ENCODE data around the gene DUSP18.

DNA sequence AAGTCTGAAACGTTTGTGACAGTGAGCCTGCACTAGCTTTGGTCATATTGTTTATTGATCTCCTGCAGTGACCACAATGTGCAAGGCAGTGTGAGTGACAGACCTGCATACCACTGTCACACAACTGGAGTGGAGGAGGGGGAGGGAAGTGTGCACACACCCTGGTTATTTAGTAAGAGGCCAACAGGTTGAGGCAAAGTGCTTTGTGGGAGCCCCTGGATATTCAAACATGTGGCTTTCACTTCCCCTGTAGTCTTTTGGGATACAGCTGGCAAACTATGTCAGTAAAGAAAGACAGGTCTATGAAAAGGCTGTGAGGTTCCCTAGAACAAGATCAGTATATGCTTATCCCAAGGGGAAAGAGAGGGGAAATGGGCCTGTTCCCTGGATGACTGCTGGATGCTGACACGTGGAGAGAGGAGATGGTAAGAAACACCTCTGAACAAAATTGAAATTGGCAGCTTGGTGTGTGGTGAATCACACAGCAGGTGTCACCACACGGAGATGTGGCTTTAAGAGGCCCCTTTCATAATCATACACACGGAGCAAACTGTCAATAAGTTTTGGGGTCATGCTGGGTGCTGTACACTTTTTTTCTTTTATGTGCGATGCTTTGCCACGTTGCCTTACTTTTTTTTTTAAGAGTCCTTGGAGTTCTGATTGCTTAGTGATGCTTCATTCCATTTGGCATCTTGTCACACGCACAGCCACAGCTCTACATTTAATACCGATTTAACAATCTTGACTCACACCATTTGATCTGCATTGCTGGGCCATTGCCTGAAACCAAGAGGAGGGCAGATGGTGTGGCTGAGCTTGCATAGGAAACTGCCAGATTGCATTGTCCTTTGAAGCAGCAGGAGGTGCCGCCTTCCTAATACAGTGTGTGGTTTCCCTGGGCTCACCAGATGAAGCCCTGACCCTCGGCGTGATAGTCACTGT lies 38.3 kb upstream of the DUSP18 start:
- TF ChIP-seq, protein P1, sequence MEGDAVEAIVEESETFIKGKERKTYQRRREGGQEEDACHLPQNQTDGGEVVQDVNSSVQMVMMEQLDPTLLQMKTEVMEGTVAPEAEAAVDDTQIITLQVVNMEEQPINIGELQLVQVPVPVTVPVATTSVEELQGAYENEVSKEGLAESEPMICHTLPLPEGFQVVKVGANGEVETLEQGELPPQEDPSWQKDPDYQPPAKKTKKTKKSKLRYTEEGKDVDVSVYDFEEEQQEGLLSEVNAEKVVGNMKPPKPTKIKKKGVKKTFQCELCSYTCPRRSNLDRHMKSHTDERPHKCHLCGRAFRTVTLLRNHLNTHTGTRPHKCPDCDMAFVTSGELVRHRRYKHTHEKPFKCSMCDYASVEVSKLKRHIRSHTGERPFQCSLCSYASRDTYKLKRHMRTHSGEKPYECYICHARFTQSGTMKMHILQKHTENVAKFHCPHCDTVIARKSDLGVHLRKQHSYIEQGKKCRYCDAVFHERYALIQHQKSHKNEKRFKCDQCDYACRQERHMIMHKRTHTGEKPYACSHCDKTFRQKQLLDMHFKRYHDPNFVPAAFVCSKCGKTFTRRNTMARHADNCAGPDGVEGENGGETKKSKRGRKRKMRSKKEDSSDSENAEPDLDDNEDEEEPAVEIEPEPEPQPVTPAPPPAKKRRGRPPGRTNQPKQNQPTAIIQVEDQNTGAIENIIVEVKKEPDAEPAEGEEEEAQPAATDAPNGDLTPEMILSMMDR (IDR thresholded peaks at IDR 0.05) = no peak
- TF ChIP-seq POLR2A (IDR thresholded peaks at IDR 0.05) = no peak
